HuH-7 (cell line): ENCODE measurements around the gene SIAE.

Source experiments
- DNase-seq: peaks from one replicate; pipeline ENCODE4 v3.0.0; 2011; ENCODE audit warnings: low spot score

The SIAE gene

GRCh38 chr11:124663861-124664260, 9.7 kb downstream of the SIAE start:
- no peak for DNase-seq

- no peak for DNase-seq
Measured at GRCh38 chr11:124662106-124662505, 11.4 kb downstream of the SIAE start.

- no peak for DNase-seq
Measured at GRCh38 chr11:124661553-124661952, 12.0 kb downstream of the SIAE start.

- DNase-seq: no peak
Measured at GRCh38 chr11:124658986-124659385, 14.6 kb downstream of the SIAE start.

GRCh38 chr11:124658501-124658900, 15.0 kb downstream of the SIAE start:
- DNase-seq: no peak

- no peak for DNase-seq
Measured at GRCh38 chr11:124657904-124658303, 15.6 kb downstream of the SIAE start.

- no peak for DNase-seq
Measured at GRCh38 chr11:124656774-124657630, 16.5 kb downstream of the SIAE start.

GRCh38 chr11:124648610-124649009, 24.9 kb downstream of the SIAE start:
- no peak for DNase-seq

- no peak for DNase-seq
Measured at GRCh38 chr11:124646148-124646547, 27.4 kb downstream of the SIAE start.

GRCh38 chr11:124644426-124645280, 28.9 kb downstream of the SIAE start:
- peak; percentile 62 for DNase-seq

- no peak for DNase-seq
Measured at GRCh38 chr11:124643605-124644425, 29.7 kb downstream of the SIAE start.

- DNase-seq: no peak
Measured at GRCh38 chr11:124643042-124643604, 30.4 kb downstream of the SIAE start.

GRCh38 chr11:124642628-124643027, 30.9 kb downstream of the SIAE start:
- DNase-seq: no peak

GRCh38 chr11:124640666-124641065, 32.9 kb downstream of the SIAE start:
- no peak for DNase-seq

GRCh38 chr11:124639186-124639585, 34.4 kb downstream of the SIAE start:
- no peak for DNase-seq

GRCh38 chr11:124638500-124638899, 35.0 kb downstream of the SIAE start:
- no peak for DNase-seq

- no peak for DNase-seq
Measured at GRCh38 chr11:124635932-124636331, 37.6 kb downstream of the SIAE start.

GRCh38 chr11:124633355-124633754, 40.2 kb downstream of the SIAE start:
- peak; percentile 12 for DNase-seq

- no peak for DNase-seq
Measured at GRCh38 chr11:124629961-124630360, 43.6 kb downstream of the SIAE start.

GRCh38 chr11:124627546-124627945, 46.0 kb downstream of the SIAE start:
- DNase-seq: no peak

GRCh38 chr11:124625504-124626168, 47.9 kb downstream of the SIAE start:
- DNase-seq: no peak
